Motor neuron (in vitro differentiated cells): ENCODE results near the gene ZFYVE28. TPM values are rescaled to one million over a fixed set of nuclear protein-coding genes. Genes with fewer than 3 reads are reported as not detected.

Source experiments
- ATAC-seq, 8 experiments: fragments of 200-7000 bp; cut with Tn5 transposase; replicated peaks in 6 of 8; 2 replicates each; pipeline ENCODE4 v1.8.0; 2021; ENCODE audit warnings: mild to moderate bottlenecking in 8 of 8, moderate library complexity in 8 of 8
- H3K27ac ChIP-seq, 2 donors: fragments of 250-450 bp; sonication (Bioruptor Pico); 2 replicates each; pipeline ENCODE4 v1.9.0; 2021; ENCODE audit warnings: antibody characterized with exemption in 2 of 2, mild to moderate bottlenecking in 2 of 2, moderate library complexity in 1 of 2
- H3K4me1 ChIP-seq, 2 donors: fragments of 250-450 bp; sonication (Bioruptor Pico); replicated peaks in 1 of 2; 2 replicates each; pipeline ENCODE4 v1.6.1; 2021; ENCODE audit warnings: antibody characterized with exemption in 2 of 2, mild to moderate bottlenecking in 2 of 2, moderate library complexity in 1 of 2
- H3K4me3 ChIP-seq, 5 donors: fragments of 250-450 bp; sonication (Bioruptor Pico); 2 replicates each; pipeline ENCODE4 v1.9.0; 2021; ENCODE audit warnings: antibody characterized with exemption in 5 of 5, mild to moderate bottlenecking in 5 of 5, moderate library complexity in 4 of 5
- WGBS, 10 experiments: fragments of 450-650 bp; shearing (Covaris generic); methylation state at CpG; one replicate each; pipeline ENCODE4 v1.0.0; 2022; 5-methylcytosine and 5-hydroxymethylcytosine counted together
- in situ Hi-C, 9 experiments: fragments of 400-800 bp; cut with MboI; loops; one replicate each; pipeline ENCODE4 v1.15.0; 2021; ENCODE audit warnings: low sequenced_read_pairs in 9 of 9, low pct_unique_long_range_greater_than_20kb in 2 of 9; ENCODE audit not compliant: unreplicated experiment in 9 of 9
- total RNA-seq, 8 experiments: library from RNA; unstranded; fragments of 300-600 nt; gene quantifications; 2 replicates each; pipeline versions ENCODE4 v1.2.3 to v1.2.4, GENCODE V29; 2022

The ZFYVE28 gene
- total RNA-seq, 8 experiments from 2014 or later, result 1.1 to 8.2 (median 4.3) TPM

DNA sequence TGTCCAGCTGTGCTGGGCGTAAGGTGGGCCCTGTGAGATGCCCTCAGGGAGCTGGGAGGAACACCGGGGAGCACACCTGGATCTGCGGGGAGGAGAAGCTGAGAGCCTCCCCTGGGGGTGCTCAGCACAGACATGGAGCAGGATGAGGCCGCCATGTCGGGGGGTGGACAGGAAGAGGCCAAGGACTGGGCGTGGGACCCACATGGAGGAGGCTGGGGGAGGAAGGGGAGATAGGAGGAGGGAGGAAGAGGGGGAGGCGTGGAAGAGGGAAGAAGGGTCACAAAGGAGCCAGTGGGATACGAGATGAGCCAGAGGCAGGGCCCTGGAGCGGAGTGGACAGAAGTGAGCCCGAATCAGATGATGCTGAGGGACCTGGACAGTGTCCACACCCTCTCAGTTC lies 66.3 kb downstream of the ZFYVE28 start:
- no peak overlapping the region for H3K27ac ChIP-seq
- 20 to 95% (median 79%) methylated on average over 1 to 4 of the region's 10 CpGs; no CpG with 5 or more reads in 6 of the 10 experiments for WGBS, 10 experiments
- no peak overlapping the region for H3K4me3 ChIP-seq
- in situ Hi-C loops, result no loop called here
- no peaks in the 10 kb centered on the region for H3K4me1 ChIP-seq
- ATAC-seq, result no peak

DNA sequence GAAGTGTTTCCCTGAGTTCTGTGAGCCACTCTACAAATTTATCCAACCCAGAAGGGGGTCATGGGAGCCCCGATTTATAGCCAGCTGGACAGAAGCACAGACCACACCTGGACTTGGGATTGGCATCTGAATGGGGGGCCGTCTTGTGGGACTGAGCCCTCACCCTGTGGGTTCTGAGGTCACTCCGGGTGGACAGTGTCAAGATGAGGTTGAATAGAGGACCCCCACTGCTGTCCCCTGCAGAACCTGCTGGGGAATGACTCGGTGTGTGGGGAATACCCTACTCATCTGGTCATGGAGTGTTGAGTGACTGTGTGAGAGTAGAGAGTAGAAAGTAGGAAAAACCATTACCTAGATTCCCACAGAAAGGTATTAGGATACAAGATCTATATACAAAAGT lies 67.5 kb downstream of the ZFYVE28 start:
- H3K27ac ChIP-seq, result no peak overlapping the region
- 70 to 93% (median 81%) methylated on average over 2 to 3 of the region's 4 CpGs; no CpG with 5 or more reads in 6 of the 10 experiments for WGBS, 10 experiments
- H3K4me3 ChIP-seq, result no peak overlapping the region
- ATAC-seq, result no peak
- H3K4me1 ChIP-seq, result no peaks in the 10 kb centered on the region
- in situ Hi-C loops, result no loop called here

DNA sequence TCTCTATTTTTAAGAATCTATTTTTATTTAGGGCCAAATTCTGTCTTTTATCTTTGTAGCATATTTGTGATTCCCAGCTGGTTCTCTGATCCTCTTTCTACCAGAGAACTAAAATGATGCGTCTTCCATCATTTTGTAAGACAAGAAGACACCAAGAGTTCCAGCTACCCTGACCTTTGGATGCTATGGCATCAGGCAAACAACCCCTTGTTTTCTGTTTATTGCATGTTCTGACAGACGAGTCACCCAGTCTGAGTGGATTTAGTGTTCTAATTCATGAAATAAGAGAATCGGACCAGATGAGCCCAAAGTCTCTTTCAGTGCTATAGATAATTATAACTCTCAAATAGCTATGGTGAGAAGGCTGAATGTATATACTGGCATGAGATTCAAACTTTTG lies 69.7 kb downstream of the ZFYVE28 start:
- Histone ChIP-seq H3K27ac (no peak overlapping the region), H3K4me1 (no peaks in the 10 kb centered on the region), H3K4me3 (no peak overlapping the region)
- no peak for ATAC-seq
- 60 to 100% (median 80%) methylated on average over 2 to 3 of the region's 3 CpGs; no CpG with 5 or more reads in 1 of the 10 experiments for WGBS, 10 experiments
- in situ Hi-C loops, result no loop called here

DNA sequence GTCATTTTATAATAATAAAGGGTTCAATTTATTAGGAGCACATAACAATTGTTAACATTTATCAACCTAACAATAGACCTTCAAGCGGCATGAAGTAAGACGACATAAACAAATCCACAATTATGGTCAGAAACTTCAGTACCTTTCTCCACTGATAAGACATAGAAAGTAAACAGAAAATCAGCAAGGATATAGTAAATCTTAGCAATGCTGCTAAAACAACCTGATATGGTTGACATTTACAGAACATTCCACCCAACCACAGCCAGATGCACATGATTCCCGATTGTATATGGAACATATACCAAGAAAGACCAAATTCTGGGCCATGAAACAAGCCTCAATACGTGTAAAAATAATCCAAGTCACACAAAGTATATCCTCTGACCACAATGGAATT lies 71.3 kb downstream of the ZFYVE28 start:
- Histone ChIP-seq H3K4me1 (no peaks in the 10 kb centered on the region), H3K4me3 (no peak overlapping the region), H3K27ac (no peak overlapping the region)
- WGBS, 10 experiments, result 58 to 93% (median 71%) methylated on average over 1 to 4 of the region's 4 CpGs
- ATAC-seq, result no peak
- in situ Hi-C loops, result no loop called here

DNA sequence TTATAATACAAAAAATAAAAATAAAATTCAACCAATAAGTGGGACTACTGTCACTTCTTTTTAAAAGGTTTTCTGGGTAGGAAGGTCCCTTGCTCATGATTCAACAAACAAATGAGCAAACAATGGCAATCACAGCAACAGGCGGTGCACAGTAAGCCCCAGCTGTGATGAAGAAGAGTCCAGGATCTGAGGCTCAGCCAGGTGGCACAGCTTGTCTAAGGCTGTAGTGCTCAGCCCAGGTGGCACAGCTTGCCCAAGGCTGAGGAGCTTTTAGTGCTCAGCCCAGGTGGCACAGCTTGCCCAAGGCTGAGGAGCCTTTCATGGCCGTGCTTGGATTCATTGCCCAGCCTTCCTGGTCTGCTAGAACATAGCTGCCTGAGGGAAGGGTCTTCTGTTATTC lies 75.0 kb downstream of the ZFYVE28 start:
- WGBS, 10 experiments, result 80 to 100% (median 100%) methylated on average over 1 to 2 of the region's 2 CpGs; no CpG with 5 or more reads in 6 of the 10 experiments
- in situ Hi-C loops, result no loop called here
- no peak for ATAC-seq
- Histone ChIP-seq H3K4me3 (no peak overlapping the region), H3K4me1 (no peaks in the 10 kb centered on the region), H3K27ac (no peak overlapping the region)

DNA sequence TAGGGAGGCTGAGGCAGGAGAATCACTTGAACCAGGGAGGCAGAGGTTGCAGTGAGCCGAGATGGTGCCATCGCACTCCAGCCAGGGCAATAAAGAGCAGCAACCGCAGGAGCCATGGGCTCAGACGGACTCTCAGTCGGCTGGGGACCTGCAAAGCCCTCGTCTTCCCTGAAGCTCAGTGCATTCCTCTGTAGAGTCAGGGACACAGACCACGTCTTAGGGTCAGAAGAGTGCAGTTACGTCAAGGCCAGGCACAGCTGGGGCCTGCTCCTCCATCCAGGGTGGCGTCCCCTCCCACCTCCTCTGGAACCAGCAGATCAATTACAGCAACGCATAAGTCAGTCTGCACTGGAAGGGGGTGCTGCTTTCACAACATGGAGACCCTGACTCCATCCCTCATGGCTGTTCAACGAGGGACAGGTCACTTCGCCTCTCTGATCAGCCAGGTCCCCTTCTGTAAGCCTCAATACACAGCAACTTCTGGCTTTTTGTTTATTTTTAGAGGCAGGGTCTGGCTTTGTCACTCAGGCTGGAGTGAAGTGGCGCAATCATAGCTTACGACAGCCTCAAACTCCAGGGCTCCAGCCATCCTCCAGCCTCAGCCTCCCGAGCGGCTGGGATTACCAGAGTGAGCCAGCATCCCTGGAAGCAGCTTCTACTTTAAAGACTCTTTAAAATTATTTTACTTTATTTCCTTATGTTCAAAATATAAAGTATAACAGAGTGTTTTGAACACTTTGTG lies 76.4 kb downstream of the ZFYVE28 start:
- no peak overlapping the region for H3K27ac ChIP-seq
- no peak for ATAC-seq

DNA sequence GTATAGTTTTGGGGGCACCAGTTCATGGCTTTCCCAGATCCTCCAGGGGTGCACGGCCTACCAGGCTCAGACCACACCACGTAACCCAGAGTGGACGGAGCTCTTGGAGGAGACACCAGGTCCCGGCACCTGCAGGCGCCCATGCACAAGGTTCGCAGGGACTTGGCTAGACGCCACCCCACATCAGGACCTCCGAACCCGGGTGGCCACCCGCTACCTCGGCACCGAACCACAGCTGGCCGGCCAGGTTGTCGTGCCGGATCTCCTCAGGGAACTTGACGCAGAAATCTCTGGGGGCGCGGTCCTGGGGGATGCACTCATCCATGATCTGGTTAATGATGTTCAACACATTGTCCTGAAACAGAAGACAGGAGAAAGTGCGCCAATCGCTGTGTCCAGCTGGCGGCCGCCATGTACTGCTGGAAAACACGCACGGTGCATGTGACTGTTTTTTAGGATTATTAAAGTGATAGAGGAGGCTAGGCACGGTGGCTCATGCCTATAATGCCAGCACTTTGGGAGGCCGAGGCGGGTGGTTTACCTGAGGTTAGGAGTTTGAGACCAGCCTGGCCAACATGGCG lies 77.1 kb downstream of the ZFYVE28 start:
- Histone ChIP-seq H3K4me3 (no peak overlapping the region), H3K4me1 (no peaks in the 10 kb centered on the region), H3K27ac (no peak overlapping the region)
- 80 to 93% (median 88%) methylated on average over 2 to 9 of the region's 28 CpGs; no CpG with 5 or more reads in 3 of the 10 experiments for WGBS, 10 experiments
- in situ Hi-C loops, result no loop called here
- no peak for ATAC-seq

More for the DNA sequence above, 76.4 kb downstream of the ZFYVE28 start:
- no peak overlapping the region for H3K4me3 ChIP-seq
- no peaks in the 10 kb centered on the region for H3K4me1 ChIP-seq
- in situ Hi-C loops, result no loop called here
- 82 to 100% (median 93%) methylated on average over 2 to 6 of the region's 16 CpGs; no CpG with 5 or more reads in 1 of the 10 experiments for WGBS, 10 experiments

DNA sequence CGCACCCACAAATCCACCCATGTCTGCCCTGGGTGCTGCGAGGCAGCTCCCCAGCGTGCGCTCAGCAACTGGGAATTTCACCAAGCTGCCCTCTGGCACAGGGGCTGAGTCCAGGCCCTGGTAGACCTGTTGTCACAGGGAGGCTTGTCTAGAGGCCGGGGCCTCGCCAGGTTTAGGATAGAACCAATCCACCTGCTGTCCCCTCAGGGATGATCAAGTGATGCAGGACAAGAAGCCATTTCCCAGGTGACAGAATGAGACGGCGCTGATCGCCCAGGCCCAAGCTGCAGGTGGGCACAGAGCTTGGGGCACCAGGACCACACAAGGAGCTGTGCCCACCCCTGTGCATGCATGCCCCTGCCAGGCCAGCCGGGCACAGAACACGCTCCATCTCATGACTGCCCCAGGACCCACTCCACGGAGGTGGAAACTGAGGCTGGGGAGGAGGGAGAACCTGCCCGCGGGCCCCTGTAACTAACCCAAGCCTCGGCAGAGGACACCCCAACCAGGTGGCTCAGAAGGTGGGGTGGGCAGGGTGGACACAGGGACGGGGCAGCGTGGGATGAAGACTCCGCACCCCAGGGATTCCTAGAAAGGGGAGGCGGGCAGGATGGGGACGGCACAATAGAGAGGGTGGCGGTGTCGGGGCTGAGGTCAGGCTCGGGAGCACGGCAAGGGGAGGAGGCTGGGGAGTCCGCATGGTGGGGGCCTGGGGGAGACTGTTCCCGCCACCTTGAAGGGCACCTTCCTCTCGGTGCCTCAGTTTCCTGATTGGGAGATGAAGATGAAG lies 78.0 kb downstream of the ZFYVE28 start:
- Histone ChIP-seq H3K4me1 (no peaks in the 10 kb centered on the region), H3K27ac (no peak overlapping the region), H3K4me3 (no peak overlapping the region)
- 85 to 94% (median 88%) methylated on average over 2 to 8 of the region's 27 CpGs; no CpG with 5 or more reads in 7 of the 10 experiments for whole genome bisulfite sequencing, 10 experiments
- in situ Hi-C loops, result no loop called here
- no peak for ATAC-seq

DNA sequence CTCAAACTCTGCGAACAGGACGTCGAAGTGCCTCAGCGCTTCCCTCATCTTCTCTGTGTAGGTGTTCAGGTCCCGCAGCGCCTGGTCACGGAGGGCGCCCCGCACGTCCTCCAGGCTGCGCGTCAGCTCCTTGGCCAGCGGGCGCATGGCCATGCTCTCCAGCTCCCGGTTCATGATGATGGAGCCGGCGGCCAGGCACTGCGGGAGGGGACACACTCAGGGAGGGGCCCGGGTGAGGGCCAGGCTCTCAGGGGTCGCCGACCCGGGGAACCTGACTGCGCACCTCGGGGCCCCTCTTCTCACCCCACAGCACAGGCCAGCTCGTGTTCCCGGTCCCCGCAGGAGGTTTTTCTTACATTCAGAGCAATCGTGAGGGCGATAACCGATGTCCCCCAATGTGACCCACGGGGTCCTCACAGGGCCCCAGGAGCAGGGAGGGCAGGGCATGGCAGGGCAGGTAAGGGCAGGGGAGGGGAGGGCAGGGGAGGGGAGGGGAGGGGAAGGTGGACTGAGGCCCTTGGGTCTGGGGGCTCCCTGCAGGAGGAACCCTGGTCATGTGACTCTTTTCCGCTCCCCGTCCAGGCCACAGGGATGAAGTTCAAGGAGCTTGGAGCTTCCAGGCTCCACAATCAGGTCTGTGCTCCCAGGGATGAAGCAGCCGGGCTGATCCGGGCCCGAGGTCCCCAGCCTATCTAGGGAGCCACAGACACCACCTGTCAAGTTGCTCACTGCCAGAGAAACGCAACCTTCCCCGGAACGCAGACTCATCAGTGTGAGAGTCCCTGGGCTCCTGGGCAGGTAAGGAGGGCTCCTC lies 78.8 kb downstream of the ZFYVE28 start:
- Histone ChIP-seq H3K4me3 (no peak overlapping the region), H3K27ac (no peak overlapping the region), H3K4me1 (no peaks in the 10 kb centered on the region)
- WGBS, 10 experiments, result 87 to 93% methylated on average over 3 to 10 of the region's 39 CpGs; no CpG with 5 or more reads in 8 of the 10 experiments
- in situ Hi-C loops, result no loop called here
- no peak for ATAC-seq

DNA sequence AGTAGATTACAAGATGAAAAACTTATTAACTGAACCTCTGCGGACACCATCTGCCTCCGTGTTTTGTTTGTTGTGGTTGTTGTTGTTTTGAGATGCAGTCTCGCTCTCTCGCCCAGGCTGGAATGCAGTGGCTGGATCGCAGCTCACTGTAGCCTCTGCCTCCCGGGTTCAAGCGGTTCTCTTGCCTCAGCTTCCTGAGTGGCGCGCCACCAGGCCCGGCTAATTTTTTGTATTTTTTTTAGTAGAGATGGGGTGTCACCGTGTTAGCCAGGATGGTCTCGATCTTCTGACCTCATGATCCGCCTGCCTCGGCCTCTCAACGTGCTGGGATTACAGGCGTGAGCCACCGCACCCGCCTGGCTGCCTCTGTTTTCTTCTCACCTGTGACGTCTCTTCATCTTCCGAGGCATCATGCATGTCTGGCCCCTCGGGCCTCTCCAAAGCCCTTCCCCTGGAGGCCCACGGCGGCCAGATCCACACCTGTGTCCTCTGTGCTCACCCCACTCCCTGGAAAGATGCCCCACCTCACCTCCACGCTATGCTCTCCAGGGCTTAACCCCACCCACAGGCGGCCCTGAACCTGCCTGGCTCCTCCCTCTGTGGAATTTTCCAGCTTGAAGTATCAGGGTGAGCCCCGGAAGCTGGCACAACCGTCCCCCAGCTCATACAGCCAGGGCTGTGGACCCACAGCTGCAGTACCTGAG lies 79.5 kb downstream of the ZFYVE28 start:
- Histone ChIP-seq H3K27ac (no peak overlapping the region), H3K4me3 (no peak overlapping the region), H3K4me1 (no peaks in the 10 kb centered on the region)
- no peak for ATAC-seq
- 70 to 100% (median 87%) methylated on average over 1 to 5 of the region's 27 CpGs; no CpG with 5 or more reads in 4 of the 10 experiments for WGBS, 10 experiments
- in situ Hi-C loops, result no loop called here

DNA sequence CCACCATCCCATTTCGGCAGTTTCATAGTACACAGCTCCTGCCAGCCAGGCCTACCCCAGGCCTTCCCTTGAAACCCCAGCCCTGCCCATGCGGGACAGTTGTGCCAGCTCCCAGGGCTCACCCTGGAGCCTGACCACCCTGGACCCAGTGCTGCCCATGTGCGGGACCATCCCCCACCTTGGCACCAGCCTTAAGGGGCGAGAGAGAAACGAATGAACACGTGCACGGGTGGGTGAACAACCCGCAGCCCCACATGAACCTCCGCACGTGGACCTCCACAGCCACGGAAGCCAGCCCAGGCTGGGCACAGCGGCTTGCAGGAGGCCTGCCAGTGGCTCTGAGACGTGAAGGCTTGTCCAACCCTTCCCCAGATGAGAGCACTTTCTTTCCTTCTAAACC lies 80.5 kb downstream of the ZFYVE28 start:
- no peak for ATAC-seq
- WGBS, 10 experiments, result 80 to 100% (median 100%) methylated on average over 1 to 4 of the region's 13 CpGs; no CpG with 5 or more reads in 5 of the 10 experiments
- H3K27ac ChIP-seq, result no peak overlapping the region

DNA sequence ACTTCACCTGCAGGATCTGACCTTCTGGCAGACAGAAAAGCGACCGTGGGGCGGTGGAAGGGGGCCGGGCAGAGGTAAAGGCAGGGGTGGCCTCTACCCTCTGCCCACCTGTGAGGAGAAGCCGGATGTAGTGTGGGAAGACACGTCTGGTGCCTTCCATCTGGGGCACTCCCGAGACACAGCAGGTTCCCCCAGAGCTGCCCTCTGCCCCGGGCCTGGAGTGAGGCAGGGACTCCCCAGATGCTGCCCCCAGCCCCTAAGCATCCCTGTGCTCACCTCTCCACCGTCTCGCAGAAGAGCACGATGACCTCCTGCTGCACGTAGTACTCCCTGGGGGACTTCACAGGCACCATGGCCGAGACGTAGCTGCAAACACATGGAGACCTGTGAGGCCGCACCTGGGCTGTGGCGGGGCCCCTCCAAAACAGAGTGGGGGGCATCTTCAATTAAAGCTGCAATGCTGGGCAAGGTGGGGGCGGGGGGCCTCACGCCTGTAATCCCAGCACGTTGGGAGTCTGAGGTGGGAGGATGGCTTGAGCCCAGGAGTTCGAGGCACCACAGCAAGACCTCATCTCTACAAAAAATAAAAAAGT lies 81.2 kb downstream of the ZFYVE28 start:
- in situ Hi-C loops, result no loop called here
- H3K4me1 ChIP-seq, result no peaks in the 10 kb centered on the region
- 80 to 100% (median 80%) methylated on average over 1 to 3 of the region's 20 CpGs; no CpG with 5 or more reads in 7 of the 10 experiments for WGBS, 10 experiments
- no peak overlapping the region for H3K4me3 ChIP-seq
- ATAC-seq, result no peak
- H3K27ac ChIP-seq, result no peak overlapping the region

More for the DNA sequence above, 80.5 kb downstream of the ZFYVE28 start:
- H3K4me3 ChIP-seq, result no peak overlapping the region
- no peaks in the 10 kb centered on the region for H3K4me1 ChIP-seq
- in situ Hi-C loops, result no loop called here
